Measurements from ENCODE around the gene KYAT1. TPM values are rescaled to one million over a fixed set of nuclear protein-coding genes. Genes with fewer than 3 reads are reported as not detected.

The KYAT1 gene
- total and polyA plus RNA-seq, 2 of the 8 experiments (the other 6 are each of a cell fraction or from before 2014, with no cell fraction given) = 30.4 to 42.2 TPM

DNA sequence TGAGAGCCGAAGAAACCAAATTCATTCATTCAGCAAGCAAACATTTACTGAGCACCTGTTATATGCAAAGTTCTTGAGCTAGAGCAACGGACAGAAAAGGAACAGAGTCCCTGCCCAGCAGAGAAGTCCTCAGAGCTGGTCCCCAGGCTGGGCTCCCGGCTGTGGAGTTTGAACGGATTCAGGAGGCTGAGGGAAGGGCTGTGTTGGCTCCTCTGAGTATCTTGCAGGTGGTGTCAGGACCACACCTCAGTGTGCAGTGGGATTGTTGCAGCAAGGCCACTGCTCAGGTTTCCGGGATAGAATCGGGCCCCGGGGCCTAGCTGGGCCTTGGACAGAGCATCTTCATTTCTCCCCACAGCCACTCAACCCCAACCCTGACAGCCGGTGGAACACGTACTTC lies 89.6 kb downstream of the KYAT1 start (continued):
- TF ChIP-seq, protein P1, sequence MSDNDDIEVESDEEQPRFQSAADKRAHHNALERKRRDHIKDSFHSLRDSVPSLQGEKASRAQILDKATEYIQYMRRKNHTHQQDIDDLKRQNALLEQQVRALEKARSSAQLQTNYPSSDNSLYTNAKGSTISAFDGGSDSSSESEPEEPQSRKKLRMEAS (IDR thresholded peaks at IDR 0.05) = no peak
- TF ChIP-seq KDM4A (IDR thresholded peaks at IDR 0.05; ENCODE audit: low read depth, low read length, severe bottlenecking) (no peak), SIN3A (conservative IDR thresholded peaks at IDR 0.05 in 1 of 2, IDR thresholded peaks at IDR 0.05 in 1 of 2; ENCODE audit: low read depth in 1 of 2, low read length in 2 of 2) (no peak), POU5F1 (IDR thresholded peaks at IDR 0.05; ENCODE audit: low read depth, low read length) (no peak), TCF12 (IDR thresholded peaks at IDR 0.05; ENCODE audit: low read depth, low read length) (no peak), BCL11A (IDR thresholded peaks at IDR 0.05; ENCODE audit: low read depth in 2 of 2, low read length in 2 of 2) (no peak)

Data from H1 (cell line).